Measurements from ENCODE around the gene NAA38.

NAA38 gene

GRCh38 chr17:7848131-7848579 lies 9.2 kb downstream of the NAA38 start:
- DNase-seq (ENCODE audit: extremely low read depth, low read depth) = no peak
- no peak overlapping the region for H3K4me3 ChIP-seq (replicated peaks; ENCODE audit: low read depth, low read length)
- TF ChIP-seq, protein P1, sequence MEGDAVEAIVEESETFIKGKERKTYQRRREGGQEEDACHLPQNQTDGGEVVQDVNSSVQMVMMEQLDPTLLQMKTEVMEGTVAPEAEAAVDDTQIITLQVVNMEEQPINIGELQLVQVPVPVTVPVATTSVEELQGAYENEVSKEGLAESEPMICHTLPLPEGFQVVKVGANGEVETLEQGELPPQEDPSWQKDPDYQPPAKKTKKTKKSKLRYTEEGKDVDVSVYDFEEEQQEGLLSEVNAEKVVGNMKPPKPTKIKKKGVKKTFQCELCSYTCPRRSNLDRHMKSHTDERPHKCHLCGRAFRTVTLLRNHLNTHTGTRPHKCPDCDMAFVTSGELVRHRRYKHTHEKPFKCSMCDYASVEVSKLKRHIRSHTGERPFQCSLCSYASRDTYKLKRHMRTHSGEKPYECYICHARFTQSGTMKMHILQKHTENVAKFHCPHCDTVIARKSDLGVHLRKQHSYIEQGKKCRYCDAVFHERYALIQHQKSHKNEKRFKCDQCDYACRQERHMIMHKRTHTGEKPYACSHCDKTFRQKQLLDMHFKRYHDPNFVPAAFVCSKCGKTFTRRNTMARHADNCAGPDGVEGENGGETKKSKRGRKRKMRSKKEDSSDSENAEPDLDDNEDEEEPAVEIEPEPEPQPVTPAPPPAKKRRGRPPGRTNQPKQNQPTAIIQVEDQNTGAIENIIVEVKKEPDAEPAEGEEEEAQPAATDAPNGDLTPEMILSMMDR (IDR thresholded peaks at IDR 0.05; ENCODE audit: low read depth, low read length, missing control alignments) = no peak

GRCh38 chr17:7846765-7847661 lies 10.3 kb downstream of the NAA38 start:
- no peak for DNase-seq (ENCODE audit: extremely low read depth, low read depth)
- TF ChIP-seq, protein P1 (IDR thresholded peaks at IDR 0.05; ENCODE audit: low read depth, low read length, missing control alignments) = no peak
- no peak overlapping the region for H3K4me3 ChIP-seq (replicated peaks; ENCODE audit: low read depth, low read length)

GRCh38 chr17:7846063-7846735 lies 11.2 kb downstream of the NAA38 start:
- no peak overlapping the region for H3K4me3 ChIP-seq (replicated peaks; ENCODE audit: low read depth, low read length)
- no peak for DNase-seq (ENCODE audit: extremely low read depth, low read depth)
- TF ChIP-seq, protein P1 (IDR thresholded peaks at IDR 0.05; ENCODE audit: low read depth, low read length, missing control alignments) = no peak

GRCh38 chr17:7845359-7846062 lies 11.8 kb downstream of the NAA38 start:
- TF ChIP-seq, protein P1 (IDR thresholded peaks at IDR 0.05; ENCODE audit: low read depth, low read length, missing control alignments) = no peak
- DNase-seq (ENCODE audit: extremely low read depth, low read depth) = no peak
- H3K4me3 ChIP-seq (replicated peaks; ENCODE audit: low read depth, low read length) = peak overlapping the region; percentile 89

DNA sequence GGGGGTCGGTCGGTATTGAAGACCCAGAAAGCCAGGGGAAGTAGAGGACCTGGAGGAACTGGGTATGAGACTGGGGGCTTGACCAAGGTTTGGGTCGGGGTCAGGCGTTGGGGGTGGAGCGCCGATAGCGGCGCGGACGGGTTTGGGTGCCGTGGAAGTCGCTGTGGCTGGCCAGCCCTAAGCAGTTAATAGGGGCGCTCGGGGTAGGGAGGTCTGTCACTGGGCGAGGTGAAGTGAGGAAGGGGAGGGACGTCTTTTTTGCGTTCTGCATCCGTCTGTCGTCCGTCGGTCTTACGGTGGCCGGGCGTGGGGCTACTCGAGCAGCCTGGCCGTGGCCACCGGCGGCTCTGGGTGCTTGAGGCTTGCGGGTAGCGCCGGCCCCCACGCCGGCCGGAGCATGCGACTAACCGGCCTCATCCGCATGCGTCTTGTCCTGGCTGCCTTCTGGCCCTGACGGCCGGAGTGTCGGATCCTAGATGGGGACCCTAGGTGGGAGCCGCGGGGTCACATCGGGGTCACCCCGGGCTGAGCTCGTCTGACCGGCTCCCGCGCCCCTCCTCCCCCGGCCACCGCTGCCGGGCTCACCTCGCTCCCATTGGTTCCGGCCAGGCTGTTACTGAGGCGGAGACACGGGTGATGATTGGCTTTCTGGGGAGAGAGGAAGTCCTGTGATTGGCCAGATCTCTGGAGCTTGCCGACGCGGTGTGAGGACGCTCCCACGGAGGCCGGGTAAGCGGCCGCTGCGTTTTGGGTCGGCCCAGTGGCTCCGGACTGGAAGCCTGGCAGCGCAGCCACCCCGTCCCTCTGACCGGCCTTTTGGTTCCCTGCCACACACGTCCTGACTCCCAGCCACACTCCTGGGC lies 12.8 kb downstream of the NAA38 start:
- peak overlapping the region; percentile 89 for H3K4me3 ChIP-seq (replicated peaks; ENCODE audit: low read depth, low read length)
- TF ChIP-seq, protein P1 (IDR thresholded peaks at IDR 0.05; ENCODE audit: low read depth, low read length, missing control alignments) = no peak
- no peak for DNase-seq (ENCODE audit: extremely low read depth, low read depth)

All from HFF-Myc (cell line).